Measurements from ENCODE around the gene ALKAL2.

The ALKAL2 gene

GRCh38 chr2:253202-253638, 34.7 kb downstream of the ALKAL2 start:
- Histone ChIP-seq H3K27me3 (replicated peaks; ENCODE audit: insufficient read depth, low read length) (no peaks in the 10 kb centered on the region), H3K9me3 (replicated peaks; ENCODE audit: insufficient read depth, low read length) (no peaks in the 10 kb centered on the region), H3K4me3 (ENCODE audit: low read length) (no peak overlapping the region), H2AFZ (ENCODE audit: low read length) (no peak overlapping the region), H3K9me2 (replicated peaks; ENCODE audit: insufficient read depth, low read length) (no peaks in the 10 kb centered on the region), H3K36me3 (replicated peaks; ENCODE audit: insufficient read depth, low read length) (no peaks in the 10 kb centered on the region), H3K27ac (ENCODE audit: low read length) (no peak overlapping the region), H3K9ac (ENCODE audit: low read length) (no peak overlapping the region), H3F3A (ENCODE audit: insufficient read depth, low read length) (no peaks in the 10 kb centered on the region), H4K20me1 (ENCODE audit: insufficient read depth, low read length) (no peaks in the 10 kb centered on the region), H3K4me1 (ENCODE audit: low read length) (no peaks in the 10 kb centered on the region), H3K79me2 (ENCODE audit: low read length) (no peaks in the 10 kb centered on the region), H3K4me2 (ENCODE audit: low read depth, low read length) (no peak overlapping the region)
- TF ChIP-seq EZH2 (optimal IDR thresholded peaks at IDR 0.05; ENCODE audit: low read depth, low read length) (no peak), CTCF (IDR thresholded peaks at IDR 0.05; ENCODE audit: low read length) (no peak), EZH2phosphoT487 (IDR thresholded peaks at IDR 0.05; ENCODE audit: low read length) (no peak)
- DNase-seq, result no peak

GRCh38 chr2:252001-252602, 35.8 kb downstream of the ALKAL2 start:
- H4K20me1 ChIP-seq (ENCODE audit: insufficient read depth, low read length), result no peaks in the 10 kb centered on the region
- no peaks in the 10 kb centered on the region for H3K79me2 ChIP-seq (ENCODE audit: low read length)
- TF ChIP-seq CTCF (IDR thresholded peaks at IDR 0.05; ENCODE audit: low read length) (no peak), EZH2phosphoT487 (IDR thresholded peaks at IDR 0.05; ENCODE audit: low read length) (no peak), EZH2 (optimal IDR thresholded peaks at IDR 0.05; ENCODE audit: low read depth, low read length) (no peak)
- H3K4me1 ChIP-seq (ENCODE audit: low read length), result no peaks in the 10 kb centered on the region
- no peak for DNase-seq
- H3K4me2 ChIP-seq (ENCODE audit: low read depth, low read length), result no peak overlapping the region
- H3F3A ChIP-seq (ENCODE audit: insufficient read depth, low read length), result no peaks in the 10 kb centered on the region
- no peak overlapping the region for H3K9ac ChIP-seq (ENCODE audit: low read length)
- H3K4me3 ChIP-seq (ENCODE audit: low read length), result no peak overlapping the region
- no peaks in the 10 kb centered on the region for H3K36me3 ChIP-seq (replicated peaks; ENCODE audit: insufficient read depth, low read length)
- H2AFZ ChIP-seq (ENCODE audit: low read length), result no peak overlapping the region
- H3K9me2 ChIP-seq (replicated peaks; ENCODE audit: insufficient read depth, low read length), result no peaks in the 10 kb centered on the region
- H3K27me3 ChIP-seq (replicated peaks; ENCODE audit: insufficient read depth, low read length), result no peaks in the 10 kb centered on the region
- H3K27ac ChIP-seq (ENCODE audit: low read length), result no peak overlapping the region
- H3K9me3 ChIP-seq (replicated peaks; ENCODE audit: insufficient read depth, low read length), result no peaks in the 10 kb centered on the region

GRCh38 chr2:249538-250042, 38.3 kb downstream of the ALKAL2 start:
- TF ChIP-seq EZH2phosphoT487 (IDR thresholded peaks at IDR 0.05; ENCODE audit: low read length), result no peak
- no peak for TF ChIP-seq EZH2 (optimal IDR thresholded peaks at IDR 0.05; ENCODE audit: low read depth, low read length)
- TF ChIP-seq CTCF (IDR thresholded peaks at IDR 0.05; ENCODE audit: low read length), result no peak
- Histone ChIP-seq H3K27ac (ENCODE audit: low read length) (no peak overlapping the region), H3F3A (ENCODE audit: insufficient read depth, low read length) (no peaks in the 10 kb centered on the region), H3K4me1 (ENCODE audit: low read length) (no peaks in the 10 kb centered on the region), H3K79me2 (ENCODE audit: low read length) (no peaks in the 10 kb centered on the region), H3K4me3 (ENCODE audit: low read length) (no peak overlapping the region), H3K36me3 (replicated peaks; ENCODE audit: insufficient read depth, low read length) (no peaks in the 10 kb centered on the region), H2AFZ (ENCODE audit: low read length) (no peak overlapping the region), H3K4me2 (ENCODE audit: low read depth, low read length) (no peak overlapping the region), H3K9me3 (replicated peaks; ENCODE audit: insufficient read depth, low read length) (no peaks in the 10 kb centered on the region), H4K20me1 (ENCODE audit: insufficient read depth, low read length) (no peaks in the 10 kb centered on the region), H3K9ac (ENCODE audit: low read length) (no peak overlapping the region), H3K9me2 (replicated peaks; ENCODE audit: insufficient read depth, low read length) (no peaks in the 10 kb centered on the region), H3K27me3 (replicated peaks; ENCODE audit: insufficient read depth, low read length) (no peaks in the 10 kb centered on the region)
- DNase-seq, result no peak
